Right renal pelvis (tissue), 4 donors: Measurements from ENCODE around the gene JAZF1. TPM values are rescaled to one million over a fixed set of nuclear protein-coding genes. Genes with fewer than 3 reads are reported as not detected.
A peak's percentile ranks its signal among the peaks of the same experiment; 100 is the strongest.

Experiments
- DNase-seq, 4 donors: peaks; one replicate each; pipeline ENCODE4 v3.0.0-alpha.2; 2013; ENCODE audit warnings: low read depth in 4 of 4, low spot score in 3 of 4, missing footprints in 1 of 4
- polyA plus RNA-seq, 4 donors: library from polyadenylated mRNA; unstranded; fragments of 120-200 nt; gene quantifications; one replicate each; pipeline ENCODE4 v1.2.1, GENCODE V29; 2013; ENCODE audit not compliant: insufficient read length in 4 of 4

JAZF1 gene
- polyA plus RNA-seq, 4 donors, result 12.5 to 16.8 (median 16.2) TPM

- DNase-seq, result no peak
Observed at GRCh38 chr7:27812706-27813105, 367.9 kb downstream of the JAZF1 start.

DNA sequence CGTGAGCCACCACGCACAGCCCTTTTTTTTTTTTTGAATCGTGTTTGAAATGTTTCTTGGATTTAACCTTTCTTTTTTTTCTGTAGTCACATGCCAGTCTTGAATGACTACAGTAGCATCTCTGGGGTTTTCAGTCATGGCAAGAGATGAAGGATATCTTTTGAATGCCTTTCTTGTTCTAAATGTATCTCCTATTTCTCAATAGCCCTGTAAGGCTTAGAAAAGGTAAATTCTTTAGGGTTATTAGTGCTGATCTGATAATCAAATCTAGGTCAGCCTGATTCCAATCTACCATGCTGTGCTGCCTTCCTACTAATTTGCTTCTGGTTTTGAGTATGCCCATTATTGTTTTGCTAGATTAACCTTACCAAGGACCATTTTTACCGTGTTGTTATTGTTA is 370.4 kb downstream of the JAZF1 start:
- no peak for DNase-seq

DNA sequence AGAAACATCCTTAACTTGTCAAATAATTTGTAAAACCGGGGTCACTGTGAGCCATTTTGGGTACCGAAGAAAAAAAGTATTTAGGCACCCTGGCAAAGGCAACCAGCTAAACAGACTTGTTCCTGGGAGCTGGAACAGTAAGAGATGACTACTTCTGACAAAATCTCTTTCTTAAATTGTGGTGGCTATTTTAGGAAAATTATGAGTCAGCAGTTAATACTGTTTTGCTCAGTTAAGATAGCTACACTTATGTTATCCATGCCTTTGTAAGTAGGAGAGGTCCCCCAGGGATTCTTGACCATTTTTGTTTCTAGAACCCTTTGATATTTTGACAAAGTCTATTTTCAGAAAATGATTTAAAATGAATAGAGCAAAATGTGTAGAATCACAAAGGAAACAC is 372.0 kb downstream of the JAZF1 start:
- DNase-seq, result no peak

GRCh38 chr7:27804139-27804538 is 376.5 kb downstream of the JAZF1 start:
- DNase-seq, result no peak

DNA sequence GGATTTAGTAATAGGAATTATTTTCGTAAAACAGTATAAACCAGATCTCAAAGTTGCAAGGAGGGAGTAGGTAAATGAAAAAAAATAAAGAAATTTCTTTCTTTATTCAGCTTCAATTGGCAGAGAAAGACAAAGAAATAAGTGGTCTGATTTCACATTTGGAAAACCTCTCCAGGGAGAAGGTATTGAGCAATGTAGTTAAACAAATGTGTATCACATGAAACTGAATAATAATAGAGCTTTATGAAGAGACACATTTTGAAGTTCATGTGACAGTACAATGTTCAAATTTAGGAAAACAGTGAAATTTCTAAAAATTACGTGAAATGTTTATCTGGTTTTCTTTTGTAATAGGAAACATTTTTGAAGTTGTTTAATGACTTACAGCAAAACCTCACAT is 377.6 kb downstream of the JAZF1 start:
- no peak for DNase-seq

GRCh38 chr7:27799212-27799611 is 381.4 kb downstream of the JAZF1 start:
- DNase-seq, result no peak

- DNase-seq, result no peak
Observed at GRCh38 chr7:27795977-27796376, 384.6 kb downstream of the JAZF1 start.

- DNase-seq, result no peak
Observed at GRCh38 chr7:27793780-27794179, 386.8 kb downstream of the JAZF1 start.

DNA sequence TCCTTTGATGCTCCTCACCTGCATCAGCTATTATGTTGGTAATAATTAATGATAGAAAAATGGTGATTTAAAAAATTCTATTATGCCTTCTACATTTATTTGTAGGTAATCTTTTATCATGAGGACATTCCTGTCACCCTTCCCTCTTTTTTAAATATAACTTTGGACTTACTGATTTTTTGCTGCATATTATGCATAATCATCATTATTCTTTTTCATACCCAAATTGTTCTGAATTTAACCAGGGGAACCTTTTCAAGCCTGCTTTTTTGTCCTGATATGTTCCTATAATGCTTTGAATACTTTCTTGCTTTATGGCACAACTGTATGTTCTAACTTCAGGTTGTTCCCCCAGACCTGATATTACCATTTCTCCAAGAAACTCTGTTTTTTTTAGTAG is 392.2 kb downstream of the JAZF1 start:
- DNase-seq, result no peak

DNA sequence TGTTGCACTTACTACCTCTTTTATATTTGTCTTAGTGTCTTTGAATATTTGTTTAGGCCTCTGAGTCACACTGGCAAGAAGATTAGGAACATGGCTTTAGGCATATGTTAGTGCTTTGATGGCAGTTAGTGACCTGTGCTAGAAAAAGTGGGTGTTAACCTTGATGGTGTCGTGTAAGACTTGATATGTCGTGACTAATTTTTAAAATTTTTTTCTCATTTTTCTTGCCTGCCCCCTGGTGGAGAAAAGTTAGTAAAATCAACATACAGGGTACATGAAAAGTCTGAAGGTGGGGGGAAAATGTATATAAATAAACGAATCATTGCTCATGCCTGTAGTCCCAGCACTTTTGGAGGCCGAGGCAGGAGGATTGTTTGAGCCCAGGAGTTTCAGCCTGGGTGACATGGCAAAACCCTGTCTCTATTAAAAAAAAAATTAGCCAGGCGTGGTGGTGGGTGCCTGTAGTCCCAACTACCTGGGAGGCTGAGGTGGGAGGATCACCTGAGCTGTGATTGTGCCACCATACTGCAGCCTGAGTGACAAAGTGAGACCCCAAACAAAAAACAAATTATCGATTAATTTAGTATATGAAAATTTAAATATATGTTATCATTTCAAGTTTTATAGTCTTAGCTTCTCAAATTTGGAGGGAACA is 396.1 kb downstream of the JAZF1 start:
- peak in 2 of 4 donors; percentile 5 to 7 for DNase-seq

GRCh38 chr7:27782849-27783248 is 397.7 kb downstream of the JAZF1 start:
- no peak for DNase-seq

- DNase-seq, result no peak
Observed at GRCh38 chr7:27781188-27781587, 399.4 kb downstream of the JAZF1 start.

Other genes with a start within 250 kb of the JAZF1 start
- 10 to 100 TPM in 1 of 4 donors, 1 to 10 TPM in 3; 7.4 to 13.4 (median 8.4) TPM for gene CREB5, start 231.7 kb upstream of the JAZF1 start, polyA plus RNA-seq